Dedifferentiated amniotic fluid mesenchymal stem cell (primary cell): ENCODE measurements around the gene SREBF1.
A peak's percentile ranks its signal among the peaks of the same experiment; 100 is the strongest.

ENCODE experiments used
- DNase-seq: peaks from one replicate; pipeline ENCODE4 v3.0.0-alpha.2; 2016; ENCODE audit errors: extremely low spot score

Gene SREBF1

GRCh38 chr17:17836818-17837379 lies at the start of gene SREBF1:
TSS of gene SREBF1 (minus strand) at chr17:17836986. CDS start at chr17:17836817, 169 bp downstream.
- peak; percentile 38 for DNase-seq

- no peak for DNase-seq
Measured at GRCh38 chr17:17886226-17886625, 49.4 kb upstream of the SREBF1 start.

- no peak for DNase-seq
Measured at GRCh38 chr17:17884391-17885357, 47.9 kb upstream of the SREBF1 start.

GRCh38 chr17:17883801-17884200 lies 47.0 kb upstream of the SREBF1 start:
- no peak for DNase-seq

- DNase-seq: no peak
Measured at GRCh38 chr17:17882082-17882581, 45.3 kb upstream of the SREBF1 start.

GRCh38 chr17:17880577-17881196 lies 43.9 kb upstream of the SREBF1 start:
- no peak for DNase-seq

GRCh38 chr17:17877529-17878358 lies 41.0 kb upstream of the SREBF1 start:
- DNase-seq: peak; percentile 83

- no peak for DNase-seq
Measured at GRCh38 chr17:17876959-17877528, 40.3 kb upstream of the SREBF1 start.

GRCh38 chr17:17874478-17874877 lies 37.7 kb upstream of the SREBF1 start:
- DNase-seq: peak; percentile 18

GRCh38 chr17:17873450-17873991 lies 36.7 kb upstream of the SREBF1 start:
- DNase-seq: no peak

- DNase-seq: no peak
Measured at GRCh38 chr17:17872547-17873345, 36.0 kb upstream of the SREBF1 start.

- no peak for DNase-seq
Measured at GRCh38 chr17:17871913-17872312, 35.1 kb upstream of the SREBF1 start.

- DNase-seq: no peak
Measured at GRCh38 chr17:17870247-17870646, 33.5 kb upstream of the SREBF1 start.

- DNase-seq: no peak
Measured at GRCh38 chr17:17868641-17869522, 32.1 kb upstream of the SREBF1 start.

- DNase-seq: no peak
Measured at GRCh38 chr17:17866897-17867296, 30.1 kb upstream of the SREBF1 start.

- DNase-seq: no peak
Measured at GRCh38 chr17:17866425-17866824, 29.6 kb upstream of the SREBF1 start.

- no peak for DNase-seq
Measured at GRCh38 chr17:17865035-17865434, 28.2 kb upstream of the SREBF1 start.

GRCh38 chr17:17860766-17861107 lies 24.0 kb upstream of the SREBF1 start:
- DNase-seq: no peak
